ENCODE measurements around the gene SELENOT. TPM values are rescaled to one million over a fixed set of nuclear protein-coding genes. Genes with fewer than 3 reads are reported as not detected.

SELENOT gene
- total RNA-seq, 2 donors from 2014 or later, result 70.8 to 75.9 TPM

GRCh38 chr3:150611666-150612065, 8.5 kb downstream of the SELENOT start:
- H3K9me3 Mint-ChIP-seq, result peaks cover 11% of the 10 kb centered on the region
- H3K36me3 ChIP-seq (ENCODE audit: control insufficient read depth, insufficient read depth, low read length), result peaks cover 45% of the 10 kb centered on the region
- no peaks in the 10 kb centered on the region for H3K27me3 ChIP-seq (ENCODE audit: control insufficient read depth, insufficient read depth, low read length, poor library complexity, severe bottlenecking)
- H3K9ac ChIP-seq (ENCODE audit: extremely low read depth, low read length, poor library complexity, severe bottlenecking), result no peak overlapping the region
- H3K4me1 Mint-ChIP-seq, result peaks cover 31% of the 10 kb centered on the region
- H3K27me3 Mint-ChIP-seq (ENCODE audit: insufficient read depth), result no peaks in the 10 kb centered on the region
- no peak overlapping the region for H3K4me3 Mint-ChIP-seq
- no peak overlapping the region for H3K4me3 ChIP-seq (ENCODE audit: low read length)
- TF ChIP-seq, protein P1, sequence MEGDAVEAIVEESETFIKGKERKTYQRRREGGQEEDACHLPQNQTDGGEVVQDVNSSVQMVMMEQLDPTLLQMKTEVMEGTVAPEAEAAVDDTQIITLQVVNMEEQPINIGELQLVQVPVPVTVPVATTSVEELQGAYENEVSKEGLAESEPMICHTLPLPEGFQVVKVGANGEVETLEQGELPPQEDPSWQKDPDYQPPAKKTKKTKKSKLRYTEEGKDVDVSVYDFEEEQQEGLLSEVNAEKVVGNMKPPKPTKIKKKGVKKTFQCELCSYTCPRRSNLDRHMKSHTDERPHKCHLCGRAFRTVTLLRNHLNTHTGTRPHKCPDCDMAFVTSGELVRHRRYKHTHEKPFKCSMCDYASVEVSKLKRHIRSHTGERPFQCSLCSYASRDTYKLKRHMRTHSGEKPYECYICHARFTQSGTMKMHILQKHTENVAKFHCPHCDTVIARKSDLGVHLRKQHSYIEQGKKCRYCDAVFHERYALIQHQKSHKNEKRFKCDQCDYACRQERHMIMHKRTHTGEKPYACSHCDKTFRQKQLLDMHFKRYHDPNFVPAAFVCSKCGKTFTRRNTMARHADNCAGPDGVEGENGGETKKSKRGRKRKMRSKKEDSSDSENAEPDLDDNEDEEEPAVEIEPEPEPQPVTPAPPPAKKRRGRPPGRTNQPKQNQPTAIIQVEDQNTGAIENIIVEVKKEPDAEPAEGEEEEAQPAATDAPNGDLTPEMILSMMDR (conservative IDR thresholded peaks at IDR 0.05), result no peak
- peaks cover 6% of the 10 kb centered on the region for H3K4me1 ChIP-seq (ENCODE audit: control insufficient read depth, insufficient read depth, low read length)
- peaks cover 38% of the 10 kb centered on the region for H3K36me3 Mint-ChIP-seq (ENCODE audit: low read depth)
- 97 to 98% methylated on average over 27 to 34 of the region's 34 CpGs for WGBS, 2 experiments (ENCODE audit: insufficient coverage in 1 of 2, insufficient read length in 1 of 2)
- H3K27ac Mint-ChIP-seq, result no peak overlapping the region
- DNase-seq, result no peak
- H3K9me3 ChIP-seq (ENCODE audit: control insufficient read depth, low read length), result peaks cover 23% of the 10 kb centered on the region
- H3K27ac ChIP-seq (ENCODE audit: low read depth, low read length), result no peak overlapping the region

DNA sequence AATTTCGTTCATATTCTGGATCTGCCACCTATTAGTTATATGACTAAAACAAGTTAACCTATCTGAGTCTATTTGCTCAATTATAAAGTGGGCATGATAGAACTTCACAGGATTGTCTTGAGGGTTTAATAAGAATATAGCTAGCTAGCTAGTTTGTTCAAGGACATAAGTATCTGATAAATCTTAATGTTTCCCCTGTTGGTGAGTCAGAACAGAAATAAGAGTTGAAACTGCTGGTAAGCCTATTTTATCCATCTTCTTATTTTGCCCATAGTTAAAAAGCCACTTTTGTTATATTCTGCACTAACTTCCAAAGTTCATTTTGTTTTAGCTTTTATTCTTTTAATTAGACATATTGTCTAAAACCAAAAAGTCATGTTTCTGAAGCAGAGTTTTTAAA, 9.4 kb downstream of the SELENOT start:
- DNase-seq, result no peak
- peaks cover 6% of the 10 kb centered on the region for H3K4me1 ChIP-seq (ENCODE audit: control insufficient read depth, insufficient read depth, low read length)
- H3K9me3 ChIP-seq (ENCODE audit: control insufficient read depth, low read length), result peaks cover 27% of the 10 kb centered on the region
- no peak overlapping the region for H3K27ac ChIP-seq (ENCODE audit: low read depth, low read length)
- H3K36me3 ChIP-seq (ENCODE audit: control insufficient read depth, insufficient read depth, low read length), result peaks cover 53% of the 10 kb centered on the region
- H3K4me3 Mint-ChIP-seq, result no peak overlapping the region
- peaks cover 13% of the 10 kb centered on the region for H3K9me3 Mint-ChIP-seq
- no peaks in the 10 kb centered on the region for H3K27me3 Mint-ChIP-seq (ENCODE audit: insufficient read depth)
- peaks cover 40% of the 10 kb centered on the region for H3K36me3 Mint-ChIP-seq (ENCODE audit: low read depth)
- H3K27ac Mint-ChIP-seq, result no peak overlapping the region
- TF ChIP-seq, protein P1 (conservative IDR thresholded peaks at IDR 0.05), result no peak
- H3K4me3 ChIP-seq (ENCODE audit: low read length), result no peak overlapping the region
- H3K9ac ChIP-seq (ENCODE audit: extremely low read depth, low read length, poor library complexity, severe bottlenecking), result no peak overlapping the region
- H3K27me3 ChIP-seq (ENCODE audit: control insufficient read depth, insufficient read depth, low read length, poor library complexity, severe bottlenecking), result no peaks in the 10 kb centered on the region
- 70% methylated on average over 1 of the region's 1 CpG; no CpG with 5 or more reads in 1 of the 2 experiments for WGBS, 2 experiments (ENCODE audit: insufficient coverage in 1 of 2, insufficient read length in 1 of 2)
- H3K4me1 Mint-ChIP-seq, result peaks cover 24% of the 10 kb centered on the region

DNA sequence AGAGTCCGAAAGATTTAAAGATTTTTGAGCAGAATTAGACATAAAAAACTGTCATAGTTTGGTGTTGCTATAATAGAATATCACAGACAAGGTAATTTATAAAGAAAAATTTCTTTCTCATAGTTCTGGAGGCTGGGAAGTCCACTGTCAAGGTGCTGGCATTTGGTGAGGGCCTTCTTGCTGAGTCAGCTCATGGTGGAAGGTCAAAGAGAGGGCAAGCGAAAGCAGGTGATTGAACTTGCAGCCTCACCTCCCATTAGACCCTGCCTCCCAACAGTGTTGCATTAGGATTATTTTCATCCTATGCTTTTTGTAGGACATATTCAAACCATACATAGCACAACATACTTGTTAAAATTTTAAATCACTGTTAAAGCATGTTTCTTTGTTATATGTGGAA, 9.9 kb downstream of the SELENOT start:
- WGBS, 2 experiments (ENCODE audit: insufficient coverage in 1 of 2, insufficient read length in 1 of 2), result 100% methylated on average over 1 of the region's 2 CpGs; no CpG with 5 or more reads in 1 of the 2 experiments
- peaks cover 41% of the 10 kb centered on the region for H3K36me3 Mint-ChIP-seq (ENCODE audit: low read depth)
- peaks cover 13% of the 10 kb centered on the region for H3K9me3 Mint-ChIP-seq
- Histone ChIP-seq H3K9me3 (ENCODE audit: control insufficient read depth, low read length) (peaks cover 28% of the 10 kb centered on the region), H3K27me3 (ENCODE audit: control insufficient read depth, insufficient read depth, low read length, poor library complexity, severe bottlenecking) (no peaks in the 10 kb centered on the region), H3K27ac (ENCODE audit: low read depth, low read length) (no peak overlapping the region), H3K4me3 (ENCODE audit: low read length) (no peak overlapping the region), H3K36me3 (ENCODE audit: control insufficient read depth, insufficient read depth, low read length) (peaks cover 57% of the 10 kb centered on the region), H3K9ac (ENCODE audit: extremely low read depth, low read length, poor library complexity, severe bottlenecking) (no peak overlapping the region), H3K4me1 (ENCODE audit: control insufficient read depth, insufficient read depth, low read length) (peaks cover 6% of the 10 kb centered on the region)
- DNase-seq, result no peak
- TF ChIP-seq, protein P1 (conservative IDR thresholded peaks at IDR 0.05), result no peak
- no peak overlapping the region for H3K27ac Mint-ChIP-seq
- H3K4me1 Mint-ChIP-seq, result peaks cover 19% of the 10 kb centered on the region
- H3K4me3 Mint-ChIP-seq, result no peak overlapping the region
- H3K27me3 Mint-ChIP-seq (ENCODE audit: insufficient read depth), result no peaks in the 10 kb centered on the region

All from endodermal cell (in vitro differentiated cells).